IPS-NIHi7 (cell line): ENCODE measurements around the gene NINJ1.
A peak's percentile ranks its signal among the peaks of the same experiment; 100 is the strongest.

Experiments
- DNase-seq: peaks from one replicate; pipeline ENCODE4 v3.0.0; 2012; ENCODE audit warnings: mixed read lengths; ENCODE audit errors: extremely low spot score

Gene NINJ1

GRCh38 chr9:93134015-93134739 is at the start of gene NINJ1:
NINJ1 (minus strand) TSS chr9:93134251; CDS start chr9:93134217, 34 bp downstream.
- peak; percentile 97 for DNase-seq

GRCh38 chr9:93183131-93183662 is 49.1 kb upstream of the NINJ1 start:
- DNase-seq: no peak

GRCh38 chr9:93182572-93182971 is 48.5 kb upstream of the NINJ1 start:
- DNase-seq: no peak

- DNase-seq: no peak
These were observed 47.8 kb upstream of the NINJ1 start for GRCh38 chr9:93181672-93182435.

GRCh38 chr9:93180938-93181337 is 46.9 kb upstream of the NINJ1 start:
- DNase-seq: no peak

GRCh38 chr9:93178851-93179786 is 45.1 kb upstream of the NINJ1 start:
- no peak for DNase-seq

GRCh38 chr9:93177676-93178075 is 43.6 kb upstream of the NINJ1 start:
- DNase-seq: no peak

GRCh38 chr9:93174976-93175375 is 40.9 kb upstream of the NINJ1 start:
- DNase-seq: no peak

- DNase-seq: no peak
These were observed 39.5 kb upstream of the NINJ1 start for GRCh38 chr9:93173365-93174051.

- no peak for DNase-seq
These were observed 38.8 kb upstream of the NINJ1 start for GRCh38 chr9:93172666-93173364.

DNA sequence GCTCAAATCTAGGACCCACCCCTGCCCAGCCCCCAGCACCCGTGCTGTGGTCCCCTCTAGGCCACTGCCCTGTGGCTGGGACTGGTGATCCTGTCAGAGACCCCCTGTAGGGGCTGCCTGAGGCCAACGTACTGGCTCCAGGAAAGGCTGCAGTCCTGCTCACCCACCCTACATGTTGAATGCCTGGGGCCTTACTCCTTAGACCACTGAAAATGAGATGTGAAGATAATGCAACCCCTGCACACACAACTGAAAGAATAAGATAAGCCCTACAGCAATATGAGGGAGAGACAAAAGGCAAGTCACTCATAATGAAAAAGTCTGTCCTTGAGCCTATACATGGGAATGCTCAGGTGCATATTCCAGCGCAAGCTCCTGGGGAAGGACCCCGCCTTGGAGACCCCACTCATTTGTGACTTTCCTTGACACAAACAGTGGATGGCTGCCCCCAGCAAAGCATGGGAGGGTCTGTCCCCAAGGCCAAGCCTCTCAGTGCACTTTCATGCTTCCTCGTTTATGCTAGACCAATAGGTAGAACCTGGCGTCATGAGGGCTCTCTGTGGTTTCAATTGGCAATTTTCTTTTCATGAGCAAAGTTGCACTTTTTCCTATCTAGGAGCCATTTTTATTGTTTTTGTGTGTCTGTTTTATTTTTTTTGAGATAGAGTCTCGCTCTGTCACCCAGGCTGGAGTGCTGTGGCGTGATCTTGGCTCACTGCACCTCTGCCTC is 37.4 kb upstream of the NINJ1 start:
- no peak for DNase-seq

GRCh38 chr9:93170571-93170970 is 36.5 kb upstream of the NINJ1 start:
- no peak for DNase-seq

DNA sequence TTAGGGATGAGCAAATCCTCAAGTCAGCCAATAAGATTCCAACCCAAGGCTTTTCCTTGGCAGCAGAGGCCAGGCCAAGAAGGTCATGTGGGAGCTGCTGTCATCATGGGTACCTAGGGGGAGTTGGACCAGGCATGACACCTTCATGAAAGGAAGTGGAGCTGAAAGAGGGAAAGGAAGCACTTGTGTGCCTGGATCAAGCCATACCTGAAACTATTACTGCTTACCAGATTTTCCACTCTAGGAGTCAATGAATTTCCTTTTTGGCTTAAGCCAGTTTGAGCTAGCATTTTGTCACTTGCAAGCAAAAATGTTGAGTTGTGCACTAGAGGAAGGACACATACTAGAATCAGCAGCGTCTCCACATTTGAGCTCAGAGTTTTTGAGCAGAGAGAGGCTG is 35.4 kb upstream of the NINJ1 start:
- DNase-seq: no peak

- DNase-seq: no peak
These were observed 34.5 kb upstream of the NINJ1 start for GRCh38 chr9:93168581-93168980.

DNA sequence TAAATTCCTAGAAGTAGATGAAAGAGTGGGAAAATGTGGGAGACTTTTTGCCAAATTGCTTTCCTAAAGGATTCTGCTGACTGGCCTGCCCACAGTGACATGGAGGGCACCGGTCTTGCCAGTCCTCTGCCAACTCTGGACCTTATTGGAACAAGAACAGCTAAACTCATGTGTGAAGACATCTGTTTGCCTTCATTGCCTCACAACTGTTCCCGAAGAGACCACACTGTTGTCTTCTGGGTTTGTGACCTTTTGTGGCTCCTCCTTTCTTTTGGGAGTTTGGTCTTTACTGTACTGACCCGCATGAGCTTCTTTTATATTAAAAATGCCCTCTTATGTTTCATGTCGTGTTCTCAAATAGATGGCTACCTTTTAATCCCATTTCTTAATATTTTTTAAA is 33.8 kb upstream of the NINJ1 start:
- DNase-seq: no peak

- DNase-seq: no peak
These were observed 33.1 kb upstream of the NINJ1 start for GRCh38 chr9:93167185-93167584.

DNA sequence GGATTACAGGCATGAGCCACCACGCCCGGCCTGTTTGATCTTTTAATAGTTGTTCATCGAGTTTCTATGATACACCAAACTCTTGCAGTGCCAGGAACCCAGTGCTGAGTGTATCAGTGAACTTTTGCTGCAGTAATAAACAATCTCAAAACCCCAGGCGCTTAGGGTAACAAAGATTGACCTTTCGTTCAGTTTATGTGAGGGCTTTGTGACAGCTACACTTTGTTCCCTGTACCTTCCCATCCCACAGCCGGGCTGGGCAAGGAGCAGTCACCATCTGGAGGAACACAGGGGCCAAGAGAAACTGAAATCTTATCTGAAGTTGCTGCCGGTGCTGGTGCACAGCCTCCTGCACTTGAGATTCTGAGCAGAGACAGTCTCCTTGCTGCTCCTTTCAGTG is 32.6 kb upstream of the NINJ1 start:
- DNase-seq: no peak

- DNase-seq: no peak
These were observed 30.0 kb upstream of the NINJ1 start for GRCh38 chr9:93164085-93164484.

DNA sequence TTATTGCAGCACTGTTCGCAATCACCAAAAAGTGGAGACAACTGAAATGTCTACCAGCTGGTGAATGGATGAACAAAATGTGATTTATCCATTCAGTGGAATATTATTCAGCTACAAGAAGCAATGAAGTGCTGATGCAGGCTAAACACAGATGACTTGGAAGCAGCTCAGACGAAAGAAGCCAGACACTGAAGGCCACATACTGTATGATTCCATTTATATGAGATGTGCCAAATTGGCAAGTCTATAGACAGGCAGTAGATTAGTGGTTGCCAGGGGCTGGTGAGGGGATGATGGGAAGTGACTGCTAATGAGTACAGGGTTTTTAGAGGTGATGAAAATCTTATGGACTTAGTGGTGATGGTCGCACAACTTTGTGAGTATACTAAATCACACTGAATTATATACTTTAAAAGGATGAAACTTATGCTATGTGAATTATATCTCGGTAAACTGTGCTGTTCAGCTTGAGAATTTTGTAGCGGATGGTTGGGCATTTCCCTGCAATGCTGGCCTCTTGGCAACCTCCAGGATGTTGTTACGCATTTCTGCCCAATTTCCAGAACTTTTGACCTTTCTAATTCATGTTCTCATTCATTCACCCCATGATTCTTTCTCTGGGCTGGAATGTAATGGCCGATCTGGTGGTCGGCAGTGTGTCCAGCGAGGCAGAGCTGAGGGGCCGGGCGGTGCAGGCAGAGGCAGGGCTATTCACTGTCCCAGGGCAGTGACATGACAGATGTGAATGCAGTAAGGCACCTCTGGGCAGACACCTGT is 27.9 kb upstream of the NINJ1 start:
- no peak for DNase-seq
